Keratinocyte (primary cell): ENCODE data around the gene APOBEC3F. TPM values are rescaled to one million over a fixed set of nuclear protein-coding genes. Genes with fewer than 3 reads are reported as not detected.
A peak's percentile ranks its signal among the peaks of the same experiment; 100 is the strongest.
"Not testable (repeated sequence)": the region's sequence is repeated elsewhere in the genome, so short reads cannot be mapped to it uniquely, and the experiment has no call there.

ENCODE experiments used
- DNase-seq: peaks from one replicate; pipeline ENCODE4 v3.0.0-alpha.2; 2011; ENCODE audit warnings: low read depth, missing footprints, low spot score
- FAIRE-seq: peaks from 2 replicates; lab custom pipeline; 2011; peaks lifted over from hg19 to GRCh38; lab: Jason Lieb, UNC
- H2AFZ ChIP-seq: 2 replicates; pipeline ENCODE4 v1.6.0; 2012; ENCODE audit warnings: low read length, control low read depth, inconsistent platforms; ENCODE audit not compliant: control insufficient read depth
- H3K27ac ChIP-seq: 2 replicates; pipeline ENCODE4 v1.5.1; 2011; ENCODE audit warnings: low read length; ENCODE audit not compliant: control insufficient read depth, insufficient read depth
- H3K27me3 ChIP-seq: 3 replicates; pipeline ENCODE4 v1.6.0; 2011; ENCODE audit warnings: low read length; ENCODE audit not compliant: control insufficient read depth, insufficient read depth; ENCODE audit errors: extremely low read depth
- H3K36me3 ChIP-seq, 2 experiments: 2 replicates in 1 of 2; 3 replicates in 1 of 2; pipeline ENCODE4 v1.5.1; 2011; ENCODE audit warnings: low read length in 2 of 2, mild to moderate bottlenecking in 1 of 2; ENCODE audit not compliant: control insufficient read depth in 2 of 2, insufficient read depth in 2 of 2; ENCODE audit errors: extremely low read depth in 1 of 2
- H3K4me1 ChIP-seq: 3 replicates; pipeline ENCODE4 v1.5.1; 2011; ENCODE audit warnings: low read length; ENCODE audit not compliant: control insufficient read depth, insufficient read depth; ENCODE audit errors: extremely low read depth
- H3K4me2 ChIP-seq: 3 replicates; pipeline ENCODE4 v1.6.0; 2011; ENCODE audit warnings: low read depth, low read length; ENCODE audit not compliant: control insufficient read depth, insufficient read depth; ENCODE audit errors: extremely low read depth
- H3K4me3 ChIP-seq, 3 experiments: fragments of 200-600 bp in 1 of 3; sonication (generic) in 1 of 3; 2 replicates in 2 of 3; 3 replicates in 1 of 3; pipeline ENCODE4 v1.5.1; 2011 to 2016; ENCODE audit warnings: low read length in 3 of 3, mild to moderate bottlenecking in 3 of 3, control low read depth in 2 of 3, inconsistent platforms in 1 of 3, low read depth in 1 of 3, mixed read lengths in 1 of 3, mixed run types in 1 of 3, moderate library complexity in 1 of 3; ENCODE audit not compliant: control insufficient read depth in 2 of 3, insufficient read depth in 2 of 3; ENCODE audit errors: extremely low read depth in 1 of 3
- H3K79me2 ChIP-seq: 2 replicates; pipeline ENCODE4 v1.6.0; 2012; ENCODE audit warnings: low read length; ENCODE audit not compliant: control insufficient read depth, insufficient read depth
- H3K9ac ChIP-seq: 3 replicates; pipeline ENCODE4 v1.6.0; 2011; ENCODE audit warnings: low read length; ENCODE audit not compliant: control insufficient read depth, insufficient read depth; ENCODE audit errors: extremely low read depth
- H3K9me1 ChIP-seq: 3 replicates; pipeline ENCODE4 v1.6.0; 2011; ENCODE audit warnings: low read length; ENCODE audit not compliant: control insufficient read depth, insufficient read depth; ENCODE audit errors: extremely low read depth
- H3K9me3 ChIP-seq: 2 replicates; pipeline ENCODE4 v1.5.1; 2012; ENCODE audit warnings: low read depth, low read length; ENCODE audit not compliant: control insufficient read depth
- H4K20me1 ChIP-seq: 3 replicates; pipeline ENCODE4 v1.6.0; 2011; ENCODE audit warnings: low read length; ENCODE audit not compliant: control insufficient read depth, insufficient read depth; ENCODE audit errors: extremely low read depth
- EZH2 ChIP-seq: IDR thresholded peaks from one replicate; pipeline ENCODE4 v1.6.1; 2012; ENCODE audit warnings: inconsistent platforms, mild to moderate bottlenecking, low read length, moderate library complexity
- dilution Hi-C: fragments of 300-500 bp; cut with MboI; formaldehyde crosslinking; loops from one replicate; pipeline ENCODE4 v1.7.0; 2020; ENCODE audit warnings: low sequenced_read_pairs; ENCODE audit not compliant: extremely low pct_ligation_motif_present
- polyA minus RNA-seq, 3 experiments: library from RNA; depleted of rRNA, polyadenylated mRNA; stranded (reverse); fragments of >200 nt; gene quantifications; 1 replicate in 1 of 3; 2 replicates in 1 of 3; 3 replicates in 1 of 3; pipeline ENCODE4 v1.2.3, GENCODE V29; 2011
- polyA plus RNA-seq, 5 experiments: library from polyadenylated mRNA; depleted of rRNA in 3 of 5; stranded (reverse) in 3 of 5; stranded (forward) in 1 of 5; unstranded in 1 of 5; fragments of >200 nt; gene quantifications; 1 replicate in 1 of 5; 2 replicates in 3 of 5; 3 replicates in 1 of 5; pipeline versions ENCODE4 v1.2.1 to v1.2.3, GENCODE V29; 2011 to 2012; ENCODE audit warnings: missing spikeins in 2 of 5, low read depth in 1 of 5, low replicate concordance in 1 of 5
- TF ChIP-seq, protein P1 (sequence below), 3 experiments: IDR thresholded peaks in 1 of 3; conservative IDR thresholded peaks in 1 of 3; optimal IDR thresholded peaks in 1 of 3; 2 replicates in 2 of 3; 3 replicates in 1 of 3; pipeline versions ENCODE3 to v1.5.1; 2011; ENCODE audit warnings: low read length in 3 of 3, mild to moderate bottlenecking in 3 of 3, moderate library complexity in 2 of 3, control low read depth in 1 of 3, inconsistent platforms in 1 of 3; ENCODE audit not compliant: insufficient read depth in 2 of 3; ENCODE audit errors: extremely low read depth in 1 of 3

The APOBEC3F gene
- polyA plus RNA-seq (6.9 to 9.8 TPM (median 7.9 TPM) in 3 replicates), polyA minus RNA-seq (6.1 to 12.0 TPM (median 6.3 TPM) in 3 replicates)
- 1.9 TPM for polyA plus RNA-seq (2011; ENCODE audit: low read depth)
- polyA plus RNA-seq (2011; cell fraction: cytosol; rRNA removed): 6.3 and 7.3 TPM in 2 replicates
- 6.3 and 7.2 TPM in 2 replicates for polyA plus RNA-seq (2011; cell fraction: nucleus; rRNA removed)
- 1.1 and 11.8 TPM in 2 replicates for polyA plus RNA-seq (2012; ENCODE audit: low replicate concordance)
- polyA minus RNA-seq (2011; cell fraction: cytosol; rRNA and poly(A)+ RNA removed): 1.5 TPM
- 3.9 and 6.8 TPM in 2 replicates for polyA minus RNA-seq (2011; cell fraction: nucleus; rRNA and poly(A)+ RNA removed)

DNA sequence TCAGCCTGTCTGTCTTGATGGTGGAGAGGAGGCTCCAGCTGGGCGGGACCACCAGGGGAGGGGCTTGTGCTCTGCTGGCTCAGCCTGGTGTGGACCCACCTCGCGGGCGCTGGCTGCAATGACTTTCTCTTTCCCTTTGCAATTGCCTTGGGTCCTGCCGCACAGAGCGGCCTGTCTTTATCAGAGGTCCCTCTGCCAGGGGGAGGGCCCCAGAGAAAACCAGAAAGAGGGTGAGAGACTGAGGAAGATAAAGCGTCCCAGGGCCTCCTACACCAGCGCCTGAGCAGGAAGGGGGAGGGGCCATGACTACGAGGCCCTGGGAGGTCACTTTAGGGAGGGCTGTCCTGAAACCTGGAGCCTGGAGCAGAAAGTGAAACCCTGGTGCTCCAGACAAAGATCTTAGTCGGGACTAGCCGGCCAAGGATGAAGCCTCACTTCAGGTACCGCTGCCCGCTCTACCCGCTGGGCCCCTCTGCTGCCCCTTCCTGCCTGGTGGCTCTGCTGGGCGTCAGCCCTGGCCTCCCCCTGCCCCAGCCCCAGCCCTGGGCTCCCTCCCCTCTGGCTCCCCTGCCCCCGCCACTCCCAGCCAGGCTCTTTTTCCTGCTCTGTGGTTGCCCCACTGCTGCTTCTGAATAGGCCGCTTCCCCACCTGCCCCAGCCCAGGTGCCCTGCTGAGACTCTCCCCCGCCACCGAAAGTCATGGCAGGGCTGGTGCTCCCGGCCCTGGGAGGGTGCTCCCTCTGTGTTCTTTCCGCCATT lies at the start of gene APOBEC3F:
APOBEC3F (plus strand) TSS at position 327 of the 759 bp plus-strand sequence; CDS start at position 424, 97 bp downstream.
- Histone ChIP-seq H3K9ac (peak within 1 kb of the TSS; percentile 72), H3K4me3 (peak within 1 kb of the TSS; percentile 58 to 86 (median 72)), H3K4me2 (peak within 1 kb of the TSS; percentile 80), H2AFZ (peak within 1 kb of the TSS; percentile 49)
- H3K4me1 ChIP-seq, H3K79me2 ChIP-seq, H4K20me1 ChIP-seq, H3K27me3 ChIP-seq, H3K9me1 ChIP-seq, H3K27ac ChIP-seq, dilution Hi-C loops, H3K9me3 ChIP-seq, H3K36me3 ChIP-seq, DNase-seq: not testable (repeated sequence)
- peak; percentile 73 for FAIRE-seq

DNA sequence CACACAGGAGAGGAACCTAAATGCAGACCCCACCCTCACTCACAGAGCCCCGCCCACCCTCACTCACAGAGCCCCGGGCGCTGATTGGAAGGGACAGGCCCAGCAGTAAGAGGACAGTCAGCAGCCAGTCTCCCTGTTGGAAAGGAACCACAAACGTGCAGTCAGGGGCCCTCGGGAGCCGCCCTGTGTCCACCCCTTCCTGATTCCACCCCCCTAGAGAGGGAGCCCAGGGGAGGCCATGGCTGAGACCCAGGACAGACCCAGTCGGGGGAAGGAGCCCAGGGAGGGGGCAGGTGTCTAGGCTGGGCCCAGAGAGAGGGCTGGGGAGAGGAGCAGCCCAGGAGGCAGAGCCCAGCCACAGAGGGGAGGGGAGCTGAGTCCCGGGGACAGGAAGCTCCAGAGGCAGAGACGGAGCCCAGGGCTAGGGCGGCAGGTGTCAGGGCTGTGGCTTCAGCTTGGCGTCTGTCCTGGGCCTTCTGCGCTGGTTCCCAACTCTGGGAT lies 47.7 kb upstream of the APOBEC3F start:
- peaks cover 12% of the 10 kb centered on the region for H3K27me3 ChIP-seq
- H3K4me2 ChIP-seq, H3K4me3 ChIP-seq, FAIRE-seq, H3K79me2 ChIP-seq, DNase-seq, H3K27ac ChIP-seq, H3K9ac ChIP-seq, H3K9me3 ChIP-seq, dilution Hi-C loops, H3K36me3 ChIP-seq, H3K9me1 ChIP-seq, H3K4me1 ChIP-seq, H2AFZ ChIP-seq, H4K20me1 ChIP-seq: not testable (repeated sequence)

- Histone ChIP-seq H3K4me1 (no peaks in the 10 kb centered on the region), H3K4me2 (no peak overlapping the region), H3K9me3 (peaks cover 6% of the 10 kb centered on the region), H3K9ac (no peak overlapping the region), H3K79me2 (no peaks in the 10 kb centered on the region), H3K27ac (no peak overlapping the region), H3K36me3 (no peaks in the 10 kb centered on the region), H4K20me1 (no peaks in the 10 kb centered on the region), H3K9me1 (no peaks in the 10 kb centered on the region), H2AFZ (no peak overlapping the region), H3K27me3 (peaks cover 17% of the 10 kb centered on the region), H3K4me3 (no peak overlapping the region)
- FAIRE-seq: no peak
- TF ChIP-seq EZH2: no peak
- TF ChIP-seq, protein P1, sequence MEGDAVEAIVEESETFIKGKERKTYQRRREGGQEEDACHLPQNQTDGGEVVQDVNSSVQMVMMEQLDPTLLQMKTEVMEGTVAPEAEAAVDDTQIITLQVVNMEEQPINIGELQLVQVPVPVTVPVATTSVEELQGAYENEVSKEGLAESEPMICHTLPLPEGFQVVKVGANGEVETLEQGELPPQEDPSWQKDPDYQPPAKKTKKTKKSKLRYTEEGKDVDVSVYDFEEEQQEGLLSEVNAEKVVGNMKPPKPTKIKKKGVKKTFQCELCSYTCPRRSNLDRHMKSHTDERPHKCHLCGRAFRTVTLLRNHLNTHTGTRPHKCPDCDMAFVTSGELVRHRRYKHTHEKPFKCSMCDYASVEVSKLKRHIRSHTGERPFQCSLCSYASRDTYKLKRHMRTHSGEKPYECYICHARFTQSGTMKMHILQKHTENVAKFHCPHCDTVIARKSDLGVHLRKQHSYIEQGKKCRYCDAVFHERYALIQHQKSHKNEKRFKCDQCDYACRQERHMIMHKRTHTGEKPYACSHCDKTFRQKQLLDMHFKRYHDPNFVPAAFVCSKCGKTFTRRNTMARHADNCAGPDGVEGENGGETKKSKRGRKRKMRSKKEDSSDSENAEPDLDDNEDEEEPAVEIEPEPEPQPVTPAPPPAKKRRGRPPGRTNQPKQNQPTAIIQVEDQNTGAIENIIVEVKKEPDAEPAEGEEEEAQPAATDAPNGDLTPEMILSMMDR (optimal IDR thresholded peaks at IDR 0.05 in 1 of 3, IDR thresholded peaks at IDR 0.05 in 1 of 3, conservative IDR thresholded peaks at IDR 0.05 in 1 of 3; ENCODE audit: extremely low read depth in 1 of 3, insufficient read depth in 2 of 3, low read length in 3 of 3): no peak
- no peak for DNase-seq
- dilution Hi-C loops: no loop called here
Measured at GRCh38 chr22:38996105-38996504, 44.6 kb upstream of the APOBEC3F start.
